ENCODE data around the gene CPNE4.

CPNE4 gene

GRCh38 chr3:131728898-131729642, 305.7 kb downstream of the CPNE4 start:
- no peaks in the 10 kb centered on the region for H3K36me3 ChIP-seq (ENCODE audit: control insufficient read depth, insufficient read depth, low read length)
- no peak overlapping the region for H3K9ac ChIP-seq (ENCODE audit: low read depth, low read length)
- H3K4me1 ChIP-seq (ENCODE audit: control insufficient read depth, insufficient read depth, low read length): no peaks in the 10 kb centered on the region
- no peaks in the 10 kb centered on the region for H3K27me3 ChIP-seq (ENCODE audit: control insufficient read depth, insufficient read depth, low read length)
- H3K9me3 ChIP-seq (ENCODE audit: control insufficient read depth, insufficient read depth, low read length): no peaks in the 10 kb centered on the region
- no peak overlapping the region for H3K4me3 ChIP-seq (ENCODE audit: low read depth, low read length)

GRCh38 chr3:131725414-131725813, 309.4 kb downstream of the CPNE4 start:
- Histone ChIP-seq H3K4me3 (ENCODE audit: low read depth, low read length) (no peak overlapping the region), H3K36me3 (ENCODE audit: control insufficient read depth, insufficient read depth, low read length) (no peaks in the 10 kb centered on the region), H3K9me3 (ENCODE audit: control insufficient read depth, insufficient read depth, low read length) (no peaks in the 10 kb centered on the region), H3K9ac (ENCODE audit: low read depth, low read length) (no peak overlapping the region), H3K4me1 (ENCODE audit: control insufficient read depth, insufficient read depth, low read length) (no peaks in the 10 kb centered on the region), H3K27me3 (ENCODE audit: control insufficient read depth, insufficient read depth, low read length) (no peaks in the 10 kb centered on the region)

- no peaks in the 10 kb centered on the region for H3K27me3 ChIP-seq (ENCODE audit: control insufficient read depth, insufficient read depth, low read length)
- no peaks in the 10 kb centered on the region for H3K36me3 ChIP-seq (ENCODE audit: control insufficient read depth, insufficient read depth, low read length)
- H3K9ac ChIP-seq (ENCODE audit: low read depth, low read length): no peak overlapping the region
- no peaks in the 10 kb centered on the region for H3K9me3 ChIP-seq (ENCODE audit: control insufficient read depth, insufficient read depth, low read length)
- no peak overlapping the region for H3K4me3 ChIP-seq (ENCODE audit: low read depth, low read length)
- no peaks in the 10 kb centered on the region for H3K4me1 ChIP-seq (ENCODE audit: control insufficient read depth, insufficient read depth, low read length)
These were observed 311.5 kb downstream of the CPNE4 start for GRCh38 chr3:131723343-131723742.

- Histone ChIP-seq H3K4me3 (ENCODE audit: low read depth, low read length) (no peak overlapping the region), H3K9me3 (ENCODE audit: control insufficient read depth, insufficient read depth, low read length) (no peaks in the 10 kb centered on the region), H3K4me1 (ENCODE audit: control insufficient read depth, insufficient read depth, low read length) (no peaks in the 10 kb centered on the region), H3K9ac (ENCODE audit: low read depth, low read length) (no peak overlapping the region), H3K27me3 (ENCODE audit: control insufficient read depth, insufficient read depth, low read length) (no peaks in the 10 kb centered on the region), H3K36me3 (ENCODE audit: control insufficient read depth, insufficient read depth, low read length) (no peaks in the 10 kb centered on the region)
These were observed 317.3 kb downstream of the CPNE4 start for GRCh38 chr3:131717493-131717892.

- no peak overlapping the region for H3K9ac ChIP-seq (ENCODE audit: low read depth, low read length)
- no peaks in the 10 kb centered on the region for H3K36me3 ChIP-seq (ENCODE audit: control insufficient read depth, insufficient read depth, low read length)
- H3K4me3 ChIP-seq (ENCODE audit: low read depth, low read length): no peak overlapping the region
- H3K27me3 ChIP-seq (ENCODE audit: control insufficient read depth, insufficient read depth, low read length): no peaks in the 10 kb centered on the region
- H3K4me1 ChIP-seq (ENCODE audit: control insufficient read depth, insufficient read depth, low read length): no peaks in the 10 kb centered on the region
- H3K9me3 ChIP-seq (ENCODE audit: control insufficient read depth, insufficient read depth, low read length): no peaks in the 10 kb centered on the region
These were observed 317.9 kb downstream of the CPNE4 start for GRCh38 chr3:131716943-131717342.

- Histone ChIP-seq H3K27me3 (ENCODE audit: control insufficient read depth, insufficient read depth, low read length) (no peaks in the 10 kb centered on the region), H3K36me3 (ENCODE audit: control insufficient read depth, insufficient read depth, low read length) (no peaks in the 10 kb centered on the region), H3K4me1 (ENCODE audit: control insufficient read depth, insufficient read depth, low read length) (no peaks in the 10 kb centered on the region), H3K4me3 (ENCODE audit: low read depth, low read length) (no peak overlapping the region), H3K9me3 (ENCODE audit: control insufficient read depth, insufficient read depth, low read length) (no peaks in the 10 kb centered on the region), H3K9ac (ENCODE audit: low read depth, low read length) (no peak overlapping the region)
These were observed 318.8 kb downstream of the CPNE4 start for GRCh38 chr3:131716007-131716406.

GRCh38 chr3:131714585-131715220, 320.1 kb downstream of the CPNE4 start:
- Histone ChIP-seq H3K9ac (ENCODE audit: low read depth, low read length) (no peak overlapping the region), H3K36me3 (ENCODE audit: control insufficient read depth, insufficient read depth, low read length) (no peaks in the 10 kb centered on the region), H3K27me3 (ENCODE audit: control insufficient read depth, insufficient read depth, low read length) (no peaks in the 10 kb centered on the region), H3K4me1 (ENCODE audit: control insufficient read depth, insufficient read depth, low read length) (no peaks in the 10 kb centered on the region), H3K9me3 (ENCODE audit: control insufficient read depth, insufficient read depth, low read length) (no peaks in the 10 kb centered on the region), H3K4me3 (ENCODE audit: low read depth, low read length) (no peak overlapping the region)

GRCh38 chr3:131713416-131714123, 321.2 kb downstream of the CPNE4 start:
- no peaks in the 10 kb centered on the region for H3K36me3 ChIP-seq (ENCODE audit: control insufficient read depth, insufficient read depth, low read length)
- no peak overlapping the region for H3K4me3 ChIP-seq (ENCODE audit: low read depth, low read length)
- no peak overlapping the region for H3K9ac ChIP-seq (ENCODE audit: low read depth, low read length)

GRCh38 chr3:131712662-131713061, 322.2 kb downstream of the CPNE4 start:
- Histone ChIP-seq H3K9ac (ENCODE audit: low read depth, low read length) (no peak overlapping the region), H3K9me3 (ENCODE audit: control insufficient read depth, insufficient read depth, low read length) (no peaks in the 10 kb centered on the region), H3K4me3 (ENCODE audit: low read depth, low read length) (no peak overlapping the region), H3K4me1 (ENCODE audit: control insufficient read depth, insufficient read depth, low read length) (no peaks in the 10 kb centered on the region), H3K36me3 (ENCODE audit: control insufficient read depth, insufficient read depth, low read length) (no peaks in the 10 kb centered on the region), H3K27me3 (ENCODE audit: control insufficient read depth, insufficient read depth, low read length) (no peaks in the 10 kb centered on the region)

More at GRCh38 chr3:131713416-131714123, 321.2 kb downstream of the CPNE4 start:
- no peaks in the 10 kb centered on the region for H3K4me1 ChIP-seq (ENCODE audit: control insufficient read depth, insufficient read depth, low read length)
- no peaks in the 10 kb centered on the region for H3K9me3 ChIP-seq (ENCODE audit: control insufficient read depth, insufficient read depth, low read length)
- H3K27me3 ChIP-seq (ENCODE audit: control insufficient read depth, insufficient read depth, low read length): no peaks in the 10 kb centered on the region

GRCh38 chr3:131711114-131711768, 323.6 kb downstream of the CPNE4 start:
- Histone ChIP-seq H3K9me3 (ENCODE audit: control insufficient read depth, insufficient read depth, low read length) (no peaks in the 10 kb centered on the region), H3K4me3 (ENCODE audit: low read depth, low read length) (no peak overlapping the region), H3K9ac (ENCODE audit: low read depth, low read length) (no peak overlapping the region), H3K36me3 (ENCODE audit: control insufficient read depth, insufficient read depth, low read length) (no peaks in the 10 kb centered on the region), H3K27me3 (ENCODE audit: control insufficient read depth, insufficient read depth, low read length) (no peaks in the 10 kb centered on the region), H3K4me1 (ENCODE audit: control insufficient read depth, insufficient read depth, low read length) (no peaks in the 10 kb centered on the region)

- Histone ChIP-seq H3K4me1 (ENCODE audit: control insufficient read depth, insufficient read depth, low read length) (peaks cover 7% of the 10 kb centered on the region), H3K27me3 (ENCODE audit: control insufficient read depth, insufficient read depth, low read length) (no peaks in the 10 kb centered on the region), H3K9me3 (ENCODE audit: control insufficient read depth, insufficient read depth, low read length) (no peaks in the 10 kb centered on the region), H3K36me3 (ENCODE audit: control insufficient read depth, insufficient read depth, low read length) (no peaks in the 10 kb centered on the region), H3K9ac (ENCODE audit: low read depth, low read length) (no peak overlapping the region), H3K4me3 (ENCODE audit: low read depth, low read length) (no peak overlapping the region)
These were observed 326.6 kb downstream of the CPNE4 start for GRCh38 chr3:131708241-131708640.
